Mucosa of descending colon (tissue), 3 donors: ENCODE measurements around the gene TMSB4X. TPM values are rescaled to one million over a fixed set of nuclear protein-coding genes. Genes with fewer than 3 reads are reported as not detected.
A peak's percentile ranks its signal among the peaks of the same experiment; 100 is the strongest.

Source experiments
- ATAC-seq: fragments of 200-7000 bp; cut with Tn5 transposase; one replicate; pipeline ENCODE4 v1.9.1; 2020; ENCODE audit warnings: mild to moderate bottlenecking, moderate library complexity
- DNase-seq, 3 donors: peaks; one replicate each; pipeline ENCODE4 v3.0.0-alpha.2; 2020
- H3K36me3 ChIP-seq: fragments of 200-600 bp; one replicate; pipeline ENCODE4 v1.8.0; 2021; ENCODE audit warnings: low read depth, mild to moderate bottlenecking
- H3K4me1 ChIP-seq: fragments of 200-600 bp; one replicate; pipeline ENCODE4 v1.8.0; 2021; ENCODE audit warnings: low read depth, mild to moderate bottlenecking
- H3K4me3 ChIP-seq: fragments of 200-600 bp; one replicate; pipeline ENCODE4 v1.8.0; 2021; ENCODE audit warnings: mild to moderate bottlenecking
- H3K9me3 ChIP-seq: fragments of 200-600 bp; one replicate; pipeline ENCODE4 v1.8.0; 2021; ENCODE audit warnings: mild to moderate bottlenecking
- intact Hi-C, 2 donors: fragments of 100-400 bp; cut with DNase I in 1 of 2; cut with micrococcal nuclease in 1 of 2; formaldehyde crosslinking; loops; one replicate each; pipeline versions ENCODE4 v1.11.0 to v1.11.1; 2022; cut with DNase I, micrococcal nuclease
- total RNA-seq, 3 donors: library from RNA; stranded (reverse); fragmentation: NEBNext Ultra II Directional in 2 of 3; extraction: Animal tissue kit (Norgen Biotek cat#: 25700) in 2 of 3; gene quantifications; one replicate each; pipeline versions ENCODE4 v1.2.1 to v1.2.4, GENCODE V29; 2021 to 2023
- TF ChIP-seq, protein P1 (sequence below): fragments of 200-600 bp; IDR thresholded peaks from one replicate; pipeline ENCODE4 v1.8.0; 2022; ENCODE audit warnings: antibody characterized with exemption, mild to moderate bottlenecking
- donor health status: DM: no; HTN: no; CAD: no; lungs with moderate emphysema.
- donor health status: DM: no; HTN: no; CAD: no.
- donor health status: DM: no; HTN: yes; CAD: no.

TMSB4X gene
- total RNA-seq, 3 donors from 2014 or later, result 2,288 to 5,392 (median 5,014) TPM

DNA sequence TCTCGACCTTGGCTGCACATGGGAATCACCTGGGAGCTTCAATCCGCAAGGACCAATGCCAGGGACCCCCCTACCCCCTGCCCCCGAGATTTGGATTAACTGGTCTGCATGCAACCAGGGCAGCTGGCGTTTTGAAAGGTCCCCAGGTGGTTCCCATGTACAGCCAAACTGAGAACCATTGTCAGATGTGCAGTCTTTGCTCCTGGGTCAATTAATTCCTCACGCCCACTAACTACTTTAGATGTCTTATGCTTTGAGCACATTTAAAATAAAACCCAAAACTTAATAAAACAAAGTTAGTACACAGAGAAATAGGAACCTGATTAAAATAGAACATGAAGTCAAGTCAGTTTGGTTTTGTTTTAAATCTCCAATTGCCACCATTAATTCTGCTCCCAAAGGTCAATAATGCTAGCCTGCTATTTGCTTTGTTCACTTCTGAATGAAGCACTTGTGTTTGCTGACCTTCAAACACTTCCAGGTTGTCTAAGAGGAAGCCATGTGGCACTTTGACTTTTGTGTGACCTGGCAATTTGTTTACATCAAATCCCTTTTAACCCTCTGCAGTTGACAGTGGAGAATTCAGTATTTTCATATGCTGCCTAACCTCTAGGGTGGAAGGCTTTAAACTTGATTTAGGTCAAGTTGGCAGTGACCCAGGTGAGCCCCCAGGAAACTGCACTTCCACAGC lies 27.2 kb upstream of the TMSB4X start:
- Histone ChIP-seq H3K9me3 (no peaks in the 10 kb centered on the region), H3K36me3 (no peaks in the 10 kb centered on the region), H3K4me1 (peaks cover 10% of the 10 kb centered on the region), H3K4me3 (no peak overlapping the region)
- DNase-seq, result no peak
- peak; percentile 5 for ATAC-seq
- intact Hi-C loops, result no loop called here
- TF ChIP-seq, protein P1, sequence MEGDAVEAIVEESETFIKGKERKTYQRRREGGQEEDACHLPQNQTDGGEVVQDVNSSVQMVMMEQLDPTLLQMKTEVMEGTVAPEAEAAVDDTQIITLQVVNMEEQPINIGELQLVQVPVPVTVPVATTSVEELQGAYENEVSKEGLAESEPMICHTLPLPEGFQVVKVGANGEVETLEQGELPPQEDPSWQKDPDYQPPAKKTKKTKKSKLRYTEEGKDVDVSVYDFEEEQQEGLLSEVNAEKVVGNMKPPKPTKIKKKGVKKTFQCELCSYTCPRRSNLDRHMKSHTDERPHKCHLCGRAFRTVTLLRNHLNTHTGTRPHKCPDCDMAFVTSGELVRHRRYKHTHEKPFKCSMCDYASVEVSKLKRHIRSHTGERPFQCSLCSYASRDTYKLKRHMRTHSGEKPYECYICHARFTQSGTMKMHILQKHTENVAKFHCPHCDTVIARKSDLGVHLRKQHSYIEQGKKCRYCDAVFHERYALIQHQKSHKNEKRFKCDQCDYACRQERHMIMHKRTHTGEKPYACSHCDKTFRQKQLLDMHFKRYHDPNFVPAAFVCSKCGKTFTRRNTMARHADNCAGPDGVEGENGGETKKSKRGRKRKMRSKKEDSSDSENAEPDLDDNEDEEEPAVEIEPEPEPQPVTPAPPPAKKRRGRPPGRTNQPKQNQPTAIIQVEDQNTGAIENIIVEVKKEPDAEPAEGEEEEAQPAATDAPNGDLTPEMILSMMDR, result no peak

DNA sequence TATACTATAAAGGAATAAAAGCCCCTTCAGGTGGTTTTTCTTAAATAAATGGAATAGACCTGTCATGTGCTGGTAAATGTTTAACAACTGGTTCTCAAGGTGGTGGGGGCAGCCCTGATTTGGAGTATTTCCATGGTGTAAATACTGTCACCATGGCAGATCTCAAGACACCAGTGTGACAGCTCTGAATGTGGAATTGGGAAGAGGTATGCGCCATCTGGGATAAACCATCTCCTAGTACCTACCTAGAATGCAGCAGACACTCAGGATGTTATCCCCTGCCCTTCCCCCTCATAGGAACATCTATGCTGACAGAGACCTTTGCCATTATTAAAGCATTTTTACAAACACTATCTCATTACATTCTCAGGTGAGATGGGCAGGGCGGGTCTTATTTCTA lies 26.4 kb upstream of the TMSB4X start:
- intact Hi-C loops, result no loop called here
- no peak for ATAC-seq
- no peaks in the 10 kb centered on the region for H3K9me3 ChIP-seq
- peaks cover 10% of the 10 kb centered on the region for H3K4me1 ChIP-seq
- no peak overlapping the region for H3K4me3 ChIP-seq
- no peak for DNase-seq
- TF ChIP-seq, protein P1, result no peak
- no peaks in the 10 kb centered on the region for H3K36me3 ChIP-seq

DNA sequence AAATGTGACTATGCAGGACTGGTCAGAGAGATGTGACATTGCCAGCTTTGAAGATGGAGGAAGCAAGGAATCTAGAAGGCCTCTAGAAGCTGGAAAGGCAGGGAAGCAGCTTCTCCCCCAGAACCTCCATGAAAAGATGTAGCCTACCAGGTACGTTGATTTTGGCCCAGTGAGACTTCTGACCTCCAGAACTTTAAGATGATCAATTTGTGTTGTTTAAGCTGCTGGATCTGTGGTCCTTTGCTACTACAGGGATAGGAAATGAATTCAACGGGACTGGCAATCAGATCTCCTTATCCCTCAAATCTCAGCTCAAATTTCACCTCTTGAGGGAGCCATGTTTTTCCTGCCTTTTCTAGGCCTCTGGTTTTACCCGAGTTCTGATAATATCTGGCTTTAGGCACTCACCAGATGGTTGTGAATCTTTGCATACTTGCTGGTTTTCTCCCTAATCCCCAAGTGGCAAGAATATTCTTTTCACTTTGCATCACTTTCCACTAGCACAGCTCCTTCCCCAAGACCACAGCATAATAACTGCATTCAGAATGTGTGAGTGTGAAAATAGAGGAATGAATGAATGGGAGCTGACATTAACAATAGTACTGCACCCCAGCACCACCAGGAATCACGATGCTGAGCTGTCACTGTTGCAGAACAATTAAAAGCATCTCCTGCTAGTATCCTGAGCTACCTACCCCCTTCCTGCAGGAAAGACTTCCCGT lies 25.5 kb upstream of the TMSB4X start:
- Histone ChIP-seq H3K36me3 (no peaks in the 10 kb centered on the region), H3K4me1 (peaks cover 10% of the 10 kb centered on the region), H3K4me3 (no peak overlapping the region), H3K9me3 (no peaks in the 10 kb centered on the region)
- TF ChIP-seq, protein P1, result no peak
- DNase-seq (no peak), ATAC-seq (no peak)
- intact Hi-C loops, result no loop called here

DNA sequence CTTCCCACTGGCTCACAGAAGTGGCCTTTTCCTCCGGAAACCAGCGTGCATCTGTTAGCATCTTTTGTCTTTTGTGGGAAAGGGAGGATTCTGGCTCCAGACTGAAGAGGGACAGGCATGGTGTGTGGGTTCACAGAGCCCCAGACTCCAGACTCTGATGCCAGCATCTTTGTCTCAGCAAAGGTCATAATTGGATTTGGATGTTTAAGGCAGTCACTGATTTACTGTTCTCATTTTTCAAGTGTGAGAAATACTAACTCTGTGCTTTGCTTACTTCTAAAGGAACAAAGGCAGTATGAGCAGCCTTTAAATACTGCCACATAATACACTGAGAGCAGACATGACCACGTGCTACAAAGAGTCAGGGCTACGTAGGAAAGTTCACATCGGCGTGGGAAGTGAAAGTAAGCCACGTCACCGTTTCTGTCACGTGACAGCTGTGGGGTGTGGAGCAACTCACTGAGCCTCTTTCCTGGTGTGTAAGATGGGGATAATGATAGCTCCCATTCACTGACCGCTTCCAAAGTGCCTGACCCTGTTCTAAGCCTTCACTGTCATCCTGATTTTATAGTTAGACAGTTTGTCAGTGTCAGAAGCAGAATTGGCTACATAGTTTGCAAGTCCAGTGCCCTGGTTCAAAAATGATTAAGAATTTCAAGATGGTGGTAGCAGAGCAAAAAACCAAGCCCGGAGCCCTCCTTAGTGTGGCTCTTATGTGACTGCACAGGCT lies 24.8 kb upstream of the TMSB4X start:
- Histone ChIP-seq H3K4me3 (no peak overlapping the region), H3K36me3 (no peaks in the 10 kb centered on the region)
- ATAC-seq, result peak; percentile 78

DNA sequence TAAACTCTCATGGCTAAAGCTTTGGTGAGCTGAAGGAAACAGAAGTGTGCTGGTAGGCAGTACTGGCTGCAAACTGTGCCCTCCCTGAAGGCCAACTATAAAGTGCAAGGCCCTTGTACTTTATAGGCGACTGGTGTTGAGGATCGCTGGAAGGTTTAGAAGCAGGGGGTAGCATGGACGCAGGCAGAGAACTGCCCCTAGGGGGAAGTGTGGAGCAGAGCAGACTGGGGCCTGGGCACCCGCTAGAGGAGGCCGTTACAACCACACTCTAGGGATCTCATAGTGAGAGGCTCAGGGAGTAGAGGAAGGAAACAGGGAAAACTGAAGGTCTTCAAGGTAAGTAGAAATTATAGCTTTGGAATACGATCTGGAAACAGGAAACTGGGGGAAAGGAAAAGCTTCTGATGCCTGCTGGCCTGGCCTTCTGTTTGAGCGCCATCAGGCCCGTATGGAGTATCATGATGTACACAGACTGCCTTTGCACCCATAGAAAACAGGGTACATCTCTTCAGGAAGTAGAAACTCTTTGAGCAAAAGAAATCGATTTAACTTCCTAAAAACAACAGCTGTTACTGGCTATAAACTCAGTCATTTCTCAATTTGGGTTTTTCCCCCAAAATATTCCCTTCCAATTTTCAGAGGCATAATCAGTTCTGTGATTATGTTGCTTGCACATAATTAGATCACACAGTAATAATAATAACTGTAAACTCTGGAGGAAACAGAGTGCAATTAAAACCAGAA lies 23.9 kb upstream of the TMSB4X start:
- TF ChIP-seq, protein P1, result no peak
- Histone ChIP-seq H3K4me1 (peaks cover 10% of the 10 kb centered on the region), H3K4me3 (no peak overlapping the region), H3K36me3 (no peaks in the 10 kb centered on the region), H3K9me3 (no peaks in the 10 kb centered on the region)
- DNase-seq (peak; percentile 49 to 77 (median 56)), ATAC-seq (peak; percentile 64)
- intact Hi-C loops, result no loop called here

More for the DNA sequence above, 24.8 kb upstream of the TMSB4X start:
- intact Hi-C loops, result no loop called here
- Histone ChIP-seq H3K4me1 (peaks cover 10% of the 10 kb centered on the region), H3K9me3 (no peaks in the 10 kb centered on the region)
- DNase-seq, result peak; percentile 80 to 90 (median 88)
- TF ChIP-seq, protein P1, result no peak
